GM18907 (cell line): ENCODE measurements around the gene CD4.
"Not testable (repeated sequence)": the region's sequence is repeated elsewhere in the genome, so short reads cannot be mapped to it uniquely, and the experiment has no call there.

Source experiments
- ATAC-seq: cut with Tn5 transposase; IDR thresholded peaks from one replicate; pipeline ENCODE4 v1.9.1; 2021; ENCODE audit warnings: mild to moderate bottlenecking, moderate library complexity; ENCODE audit not compliant: unreplicated experiment

Gene CD4

DNA sequence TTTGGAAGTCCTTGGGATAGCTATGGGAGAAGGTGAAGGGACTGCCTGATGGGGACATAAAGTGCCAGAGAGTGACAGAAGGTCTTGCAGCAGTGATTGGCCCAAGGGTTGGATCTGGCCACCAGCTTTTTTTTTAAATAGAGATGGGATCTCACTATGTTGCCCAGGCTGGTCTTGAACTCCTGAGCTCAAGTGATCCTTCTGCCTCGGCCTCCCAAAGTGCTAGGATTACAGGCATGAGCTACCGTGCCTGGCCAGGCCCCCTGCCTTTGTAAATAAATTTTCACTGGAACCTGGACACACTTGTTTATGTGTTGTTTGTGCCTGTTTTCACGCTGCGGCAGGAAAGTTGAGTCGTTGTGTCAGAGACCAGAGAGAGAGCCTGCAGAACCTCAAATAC is 76.0 kb downstream of the CD4 start:
- not testable (repeated sequence) for ATAC-seq

- no peak for ATAC-seq
Observed at GRCh38 chr12:6866163-6866919, 77.0 kb downstream of the CD4 start.

DNA sequence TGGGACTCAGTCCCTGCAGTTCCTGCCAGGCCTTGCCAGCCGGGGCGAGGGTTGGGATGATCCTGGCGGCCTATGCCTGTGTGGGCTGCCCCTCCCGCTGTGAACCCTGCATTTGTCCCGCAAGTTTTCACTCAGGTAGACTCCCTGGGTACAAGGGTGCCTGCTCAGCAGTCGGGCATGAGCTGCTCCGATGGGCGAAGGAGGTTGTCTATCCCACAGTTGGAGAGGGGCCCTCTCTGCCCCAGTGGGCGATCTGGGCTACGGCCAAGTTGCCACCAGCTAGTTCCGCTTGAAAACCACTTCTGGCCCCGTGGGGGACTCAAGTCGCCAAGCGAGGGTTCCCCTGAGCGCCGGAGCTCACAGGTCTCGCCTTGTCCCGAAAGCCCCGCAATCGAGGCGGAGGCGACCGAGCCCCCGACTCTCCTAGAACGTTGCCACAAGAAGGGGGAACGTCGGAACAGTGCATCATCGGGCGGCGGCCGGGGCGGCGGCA is 77.6 kb downstream of the CD4 start:
- ATAC-seq = peak; percentile 24

DNA sequence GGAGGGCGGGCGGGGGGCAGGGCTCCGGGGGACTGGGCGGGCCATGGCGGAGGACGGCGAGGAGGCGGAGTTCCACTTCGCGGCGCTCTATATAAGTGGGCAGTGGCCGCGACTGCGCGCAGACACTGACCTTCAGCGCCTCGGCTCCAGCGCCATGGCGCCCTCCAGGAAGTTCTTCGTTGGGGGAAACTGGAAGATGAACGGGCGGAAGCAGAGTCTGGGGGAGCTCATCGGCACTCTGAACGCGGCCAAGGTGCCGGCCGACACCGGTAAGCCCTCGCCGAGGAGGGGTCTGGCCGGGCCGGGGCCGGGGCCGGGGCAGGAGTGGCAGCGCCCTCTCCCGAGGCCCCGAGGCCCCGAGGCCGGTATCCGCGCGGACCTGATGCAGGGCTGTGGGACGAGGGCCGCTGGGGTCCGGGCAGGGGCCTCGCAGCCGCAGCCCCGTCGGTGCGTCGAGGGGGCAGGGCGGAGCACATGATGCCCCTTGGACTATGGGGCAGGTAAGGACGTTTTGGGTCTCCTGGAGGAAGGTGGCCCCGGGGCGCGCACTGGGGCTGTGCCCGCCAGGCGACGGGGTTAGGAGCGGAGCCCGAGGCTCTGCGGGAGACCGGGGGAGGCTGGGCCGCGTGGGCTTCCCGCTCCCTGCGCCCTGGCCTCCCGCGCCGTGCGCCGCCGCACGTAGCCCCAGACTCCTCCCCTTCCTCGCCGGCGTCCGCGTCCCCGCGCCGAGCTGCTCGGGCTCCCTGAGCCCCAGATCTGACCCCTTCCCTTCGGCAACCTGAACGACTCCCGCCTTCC is 78.3 kb downstream of the CD4 start, which contains the start of gene TPI1:
Gene TPI1, plus strand, starts transcription at position 119 of the 798 bp plus-strand sequence. Its CDS starts 36 bp downstream, at position 155.
- ATAC-seq = peak; percentile 65

- ATAC-seq = no peak
Observed at GRCh38 chr12:6868211-6869048, 79.1 kb downstream of the CD4 start.

DNA sequence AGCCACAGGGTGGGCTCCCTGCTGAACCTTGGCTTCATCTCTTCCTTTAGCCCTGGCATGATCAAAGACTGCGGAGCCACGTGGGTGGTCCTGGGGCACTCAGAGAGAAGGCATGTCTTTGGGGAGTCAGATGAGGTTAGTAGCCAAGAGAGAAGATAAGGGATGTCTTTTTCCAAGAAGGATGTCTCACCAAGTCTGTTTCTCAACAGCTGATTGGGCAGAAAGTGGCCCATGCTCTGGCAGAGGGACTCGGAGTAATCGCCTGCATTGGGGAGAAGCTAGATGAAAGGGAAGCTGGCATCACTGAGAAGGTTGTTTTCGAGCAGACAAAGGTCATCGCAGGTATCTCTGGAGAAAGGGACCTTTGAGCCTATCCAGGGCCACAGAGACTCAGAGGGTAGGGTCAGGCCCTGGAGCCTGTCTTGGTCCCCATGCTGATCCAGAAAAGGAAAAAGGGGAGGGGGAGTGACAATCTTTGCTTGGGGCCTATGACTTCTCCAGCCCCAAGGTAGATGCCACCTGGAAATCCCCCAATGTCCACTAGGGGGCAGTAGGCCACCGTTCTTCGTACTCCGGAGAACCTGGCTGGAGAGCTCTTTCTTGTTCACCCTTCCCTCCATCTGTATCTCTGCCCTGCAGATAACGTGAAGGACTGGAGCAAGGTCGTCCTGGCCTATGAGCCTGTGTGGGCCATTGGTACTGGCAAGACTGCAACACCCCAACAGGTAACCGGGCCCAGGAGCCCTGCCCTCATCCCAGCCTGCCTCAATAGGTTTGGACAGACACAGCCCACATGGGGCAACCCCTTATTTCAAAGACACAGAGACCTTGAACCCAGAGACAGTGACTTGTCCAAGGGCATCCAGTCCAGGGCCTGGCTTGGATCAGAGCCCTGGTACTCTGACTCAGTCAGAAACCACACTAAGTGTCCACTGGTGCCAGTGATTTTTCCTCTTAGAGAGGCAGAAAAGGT is 80.0 kb downstream of the CD4 start:
- ATAC-seq = no peak

GRCh38 chr12:6870304-6870703 is 81.0 kb downstream of the CD4 start:
- not testable (repeated sequence) for ATAC-seq
